HG03469 (cell line): ENCODE data around the gene ST6GALNAC1.
"Not testable (repeated sequence)": the region's sequence is repeated elsewhere in the genome, so short reads cannot be mapped to it uniquely, and the experiment has no call there.

ENCODE experiments used
- ATAC-seq: cut with Tn5 transposase; IDR thresholded peaks from one replicate; pipeline ENCODE4 v1.9.1; 2021; ENCODE audit warnings: mild to moderate bottlenecking, moderate library complexity, moderate number of reproducible peaks; ENCODE audit not compliant: unreplicated experiment

The ST6GALNAC1 gene

DNA sequence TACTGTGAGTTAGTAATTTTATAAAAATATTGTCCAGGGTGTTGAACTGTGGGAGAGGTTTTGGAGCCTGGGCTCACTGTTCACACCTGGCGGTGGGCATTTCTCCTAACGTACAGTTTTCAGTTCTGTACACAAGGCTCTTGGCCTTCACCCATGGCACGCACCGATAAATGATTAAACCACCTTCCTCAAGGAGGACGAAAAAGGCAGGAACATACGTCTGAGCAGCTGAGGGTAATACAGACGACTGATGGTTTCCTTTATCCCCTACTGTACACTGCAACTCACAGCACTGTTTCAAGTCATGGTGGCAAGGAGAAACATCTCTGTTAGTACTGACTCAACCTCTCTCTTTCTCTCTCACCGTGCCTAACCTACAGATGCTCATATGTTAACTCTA lies 1.4 kb upstream of the ST6GALNAC1 start:
- ATAC-seq: no peak

DNA sequence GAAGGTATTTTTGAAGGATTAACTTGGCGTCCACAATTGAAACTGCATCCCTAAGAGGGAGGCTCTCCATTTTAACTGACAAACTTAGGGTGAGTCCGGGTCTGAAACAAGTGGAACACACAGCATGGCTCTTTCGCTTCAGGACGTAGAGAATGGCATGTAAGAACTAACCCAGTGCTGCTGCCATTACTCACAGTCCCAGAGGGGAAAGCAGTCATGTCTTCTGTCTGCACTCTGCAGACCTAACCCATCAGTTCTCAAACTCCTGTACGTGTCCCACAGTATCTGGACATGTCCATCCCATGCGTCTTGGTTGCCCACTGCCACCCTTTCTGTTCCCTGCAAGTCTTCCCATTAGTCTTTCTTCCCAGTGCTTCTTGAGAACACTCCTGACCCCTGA lies 563 bp downstream of the ST6GALNAC1 start:
- no peak for ATAC-seq

DNA sequence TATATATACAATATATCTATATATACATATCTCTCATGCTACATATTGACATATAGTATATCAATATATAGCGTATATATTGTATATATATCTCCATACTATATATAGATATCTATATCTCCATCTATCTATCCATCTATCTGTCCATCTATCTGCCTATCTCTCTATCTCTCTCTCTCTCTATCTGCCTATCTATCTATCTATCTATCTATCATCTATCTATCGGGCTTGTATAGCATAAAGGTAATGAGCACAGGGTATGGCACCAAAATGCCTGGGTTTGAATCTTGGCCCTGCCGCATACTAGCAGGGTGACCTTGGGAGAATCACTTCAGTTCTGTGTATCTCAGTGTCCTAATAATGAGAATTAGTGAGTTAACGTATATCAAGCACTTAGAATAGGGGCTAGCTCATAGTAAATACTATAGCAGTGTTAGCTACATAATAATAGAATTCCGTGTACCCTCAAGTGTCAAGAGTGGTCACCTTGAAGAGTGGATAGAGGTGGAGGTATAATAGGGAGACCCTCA lies 1.5 kb downstream of the ST6GALNAC1 start:
- ATAC-seq: no peak

DNA sequence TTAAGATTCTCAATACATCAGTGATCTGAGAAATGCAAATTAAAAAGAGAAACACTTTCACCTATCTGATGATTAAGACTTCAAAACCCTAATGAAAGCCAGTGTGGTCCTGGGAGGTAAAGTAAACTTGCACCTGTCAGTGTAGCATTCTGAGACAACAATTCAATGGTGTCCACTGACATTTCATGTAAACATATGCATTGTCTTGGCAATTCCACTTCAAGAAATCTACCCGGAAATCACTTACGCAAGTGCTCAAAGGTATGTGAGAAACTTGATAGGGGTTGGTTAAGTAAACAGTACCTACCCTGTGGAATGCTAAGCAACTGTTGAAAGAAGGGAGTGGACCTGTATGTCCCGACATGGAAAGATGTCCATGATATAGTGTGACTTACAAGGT lies 2.1 kb downstream of the ST6GALNAC1 start:
- no peak for ATAC-seq

DNA sequence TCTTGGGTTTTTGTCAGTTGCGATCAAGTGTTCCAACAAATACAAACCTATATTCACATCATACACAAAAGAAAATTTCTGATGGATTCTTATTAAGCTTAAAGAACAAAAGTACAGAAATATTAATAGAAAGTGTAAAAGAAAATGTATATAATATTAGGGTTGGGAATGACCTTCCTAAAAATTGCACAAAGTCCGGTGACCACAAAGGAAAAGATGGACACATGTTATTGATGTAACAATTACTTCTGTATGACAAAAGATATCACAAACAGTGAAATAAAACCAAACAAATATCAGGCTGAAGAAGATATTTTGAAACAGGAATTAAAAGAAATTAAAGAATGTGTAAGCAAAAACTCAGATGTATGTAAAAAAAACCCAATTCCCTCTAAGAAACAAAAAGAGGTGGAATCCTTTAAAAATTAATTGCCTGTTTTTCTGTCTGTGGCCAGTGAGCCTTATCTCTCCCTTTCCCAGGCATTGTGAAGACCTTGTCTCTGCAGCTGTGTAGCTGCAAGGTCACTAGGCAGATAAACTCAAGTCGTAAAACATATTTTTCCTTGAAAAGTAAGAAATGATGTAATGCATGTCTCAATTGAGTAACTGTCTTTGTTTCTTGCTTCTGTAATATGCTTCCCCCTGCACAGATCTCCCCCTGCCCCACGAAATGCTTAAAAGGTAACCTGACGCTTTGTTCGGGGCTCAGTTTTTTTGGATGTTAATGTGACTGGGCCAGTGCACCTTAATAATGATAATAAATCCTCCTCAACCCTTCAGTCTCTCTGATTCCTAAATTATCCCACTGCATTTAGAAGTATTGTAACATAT lies 2.8 kb downstream of the ST6GALNAC1 start:
- ATAC-seq: no peak

DNA sequence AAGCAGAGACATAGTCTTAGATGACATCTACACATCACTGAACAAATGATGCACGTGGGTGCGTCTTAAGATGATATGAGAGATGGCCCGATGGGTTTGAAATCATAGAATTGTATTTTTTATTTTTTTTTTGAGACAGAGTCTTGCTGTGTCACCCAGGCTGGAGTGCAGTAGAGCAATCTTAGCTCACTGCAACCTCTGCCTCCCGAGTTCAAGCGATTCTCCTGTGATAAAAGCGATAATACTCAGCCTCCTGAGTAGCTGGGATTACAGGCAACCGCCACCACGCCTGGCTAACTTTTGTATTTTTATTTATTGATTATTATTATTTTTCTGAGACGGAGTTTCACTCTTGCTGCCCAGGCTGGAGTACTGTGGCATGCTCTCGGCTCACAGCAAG lies 5.3 kb downstream of the ST6GALNAC1 start:
- no peak for ATAC-seq

DNA sequence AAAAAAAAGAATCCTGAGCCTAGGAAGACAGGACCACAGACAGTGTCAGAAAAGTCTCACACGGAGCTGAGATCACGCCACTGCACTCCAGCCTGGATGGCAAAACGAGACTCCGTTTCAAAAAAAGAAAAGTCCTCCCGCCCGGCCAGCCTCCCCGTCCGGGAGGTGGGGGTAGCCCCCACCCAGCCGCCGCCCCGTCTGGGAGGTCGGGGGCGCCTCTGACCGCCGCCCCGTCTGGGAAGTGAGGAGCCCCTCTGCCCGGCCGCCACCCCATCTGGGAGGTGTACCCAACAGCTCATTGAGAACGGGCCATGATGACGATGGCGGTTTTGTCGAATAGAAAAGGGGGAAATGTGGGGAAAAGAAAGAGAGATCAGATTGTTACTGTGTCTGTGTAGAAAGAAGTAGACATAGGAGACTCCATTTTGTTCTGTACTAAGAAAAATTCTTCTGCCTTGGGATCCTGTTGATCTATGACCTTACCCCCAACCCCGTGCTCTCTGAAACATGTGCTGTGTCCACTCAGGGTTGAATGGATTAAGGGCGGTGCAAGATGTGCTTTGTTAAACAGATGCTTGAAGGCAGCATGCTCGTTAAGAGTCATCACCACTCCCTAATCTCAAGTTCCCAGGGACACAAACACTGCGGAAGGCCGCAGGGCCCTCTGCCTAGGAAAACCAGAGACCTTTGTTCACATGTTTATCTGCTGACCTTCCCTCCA lies 6.9 kb downstream of the ST6GALNAC1 start:
- ATAC-seq: not testable (repeated sequence)

DNA sequence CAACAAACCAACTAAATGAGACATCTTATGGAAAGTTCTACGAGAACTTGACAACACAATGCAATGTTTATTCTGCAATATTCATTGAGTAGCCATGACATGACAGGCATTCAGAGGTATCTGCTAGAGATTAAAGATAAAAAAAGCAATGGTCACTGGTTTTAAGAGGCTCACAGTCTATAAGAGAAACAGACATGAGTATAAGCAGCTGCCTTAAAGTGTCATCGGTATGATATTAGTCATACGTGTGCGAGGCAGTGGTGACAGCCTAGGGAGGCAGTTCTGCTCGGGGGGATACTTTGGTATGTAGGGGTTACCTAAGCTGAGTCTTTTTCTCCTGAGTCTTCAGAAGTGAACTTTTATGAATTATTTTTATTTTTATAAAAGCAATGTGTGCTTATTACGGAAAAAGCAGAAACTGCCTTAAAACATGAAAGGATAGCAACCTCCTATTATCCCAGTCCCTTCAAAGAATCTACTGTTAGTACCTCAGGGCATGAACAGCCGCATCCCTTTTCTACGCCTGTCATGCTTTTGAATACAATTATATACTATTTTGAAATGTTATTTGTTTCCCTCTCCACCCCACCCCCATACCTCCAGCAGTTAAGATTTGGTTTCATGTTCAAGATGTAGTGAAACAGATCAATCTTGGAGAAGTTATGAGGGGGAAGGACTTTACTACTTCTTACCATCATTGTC lies 7.7 kb downstream of the ST6GALNAC1 start:
- ATAC-seq: no peak

DNA sequence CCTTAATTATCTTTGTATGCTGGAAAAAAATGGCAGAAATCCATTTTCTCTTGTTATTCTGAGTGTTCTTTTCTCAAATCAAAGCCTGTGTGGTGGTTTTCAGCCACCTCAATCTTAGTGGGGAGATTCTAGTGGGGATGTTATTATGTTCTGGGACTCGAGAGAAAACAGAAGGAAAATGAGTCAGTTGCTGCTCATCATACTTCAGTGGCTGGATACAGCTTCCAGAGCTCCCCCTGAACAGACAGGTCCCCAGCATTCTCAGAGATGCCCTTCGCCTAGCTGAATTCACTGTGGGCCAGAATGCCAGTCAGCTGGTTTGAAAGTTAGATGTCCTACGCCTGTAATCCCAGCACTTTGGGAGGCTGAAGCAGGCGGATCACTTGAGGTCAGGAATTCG lies 8.5 kb downstream of the ST6GALNAC1 start:
- ATAC-seq: no peak

DNA sequence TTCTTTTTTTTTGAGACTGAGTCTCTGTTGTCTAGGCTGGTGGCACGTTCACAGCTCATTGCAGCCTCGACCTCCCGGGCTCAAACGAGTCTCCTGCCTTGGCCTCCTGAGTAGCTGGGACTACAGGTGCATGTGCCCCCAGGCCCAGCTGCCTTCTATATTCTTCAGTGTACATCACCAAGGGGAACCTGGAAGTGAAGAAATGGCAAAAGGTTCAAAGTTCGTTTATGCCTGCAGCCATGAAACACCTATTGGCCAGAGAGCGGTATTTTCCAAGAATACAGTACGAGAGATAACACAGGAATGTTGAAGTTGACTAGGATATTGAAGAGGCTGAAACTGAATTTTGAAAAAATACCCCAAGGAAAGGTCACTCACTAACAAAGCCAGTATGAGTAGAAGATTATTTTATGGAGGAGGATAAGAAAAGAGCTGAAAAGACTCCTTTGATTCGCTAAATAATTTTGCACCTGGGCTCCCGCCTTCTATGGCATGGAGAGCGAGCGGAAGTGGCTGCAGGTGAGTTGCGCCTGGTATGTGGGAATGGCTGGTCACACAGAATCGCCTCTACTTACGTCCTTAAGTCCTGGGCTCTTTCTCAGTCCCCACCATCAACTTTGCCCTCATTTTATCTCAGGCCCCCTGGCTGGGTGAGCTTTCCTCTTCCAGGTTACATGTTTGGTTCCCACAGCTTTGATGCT lies 9.8 kb downstream of the ST6GALNAC1 start:
- no peak for ATAC-seq

DNA sequence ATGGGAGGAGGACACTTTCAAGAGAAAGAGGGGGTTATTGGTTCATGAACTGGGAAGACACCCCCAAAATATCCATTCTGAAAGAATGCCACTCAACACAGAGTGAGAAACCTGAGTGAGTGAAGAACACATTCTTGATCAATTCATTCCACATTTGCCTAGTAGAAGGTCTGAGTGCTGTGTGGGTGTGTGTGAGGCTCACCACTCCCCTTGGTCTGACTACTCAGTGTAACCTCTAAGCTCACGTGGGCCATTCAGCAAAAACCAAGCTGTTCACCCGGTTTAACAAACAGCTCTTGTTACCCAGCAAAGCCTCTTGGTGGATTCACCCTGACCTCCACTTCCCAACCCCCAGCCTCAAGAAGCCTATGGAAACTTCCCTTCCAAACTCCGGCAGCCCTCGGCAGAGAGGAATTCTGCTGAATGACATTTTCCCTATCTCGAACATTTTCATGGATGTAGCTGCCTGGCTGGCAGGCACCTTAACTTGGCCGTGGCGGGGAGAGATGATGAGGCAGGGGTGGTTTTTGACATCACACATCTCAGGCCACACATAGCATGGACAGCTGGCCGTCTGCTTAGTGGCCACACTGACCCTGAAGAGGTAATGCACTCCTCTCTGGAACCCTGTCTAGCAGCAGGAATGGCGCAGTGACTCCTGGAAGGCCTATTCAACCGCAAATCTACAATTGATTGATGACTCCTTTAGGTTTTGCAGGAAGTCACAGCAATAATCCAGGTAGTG lies 11.6 kb downstream of the ST6GALNAC1 start:
- no peak for ATAC-seq

DNA sequence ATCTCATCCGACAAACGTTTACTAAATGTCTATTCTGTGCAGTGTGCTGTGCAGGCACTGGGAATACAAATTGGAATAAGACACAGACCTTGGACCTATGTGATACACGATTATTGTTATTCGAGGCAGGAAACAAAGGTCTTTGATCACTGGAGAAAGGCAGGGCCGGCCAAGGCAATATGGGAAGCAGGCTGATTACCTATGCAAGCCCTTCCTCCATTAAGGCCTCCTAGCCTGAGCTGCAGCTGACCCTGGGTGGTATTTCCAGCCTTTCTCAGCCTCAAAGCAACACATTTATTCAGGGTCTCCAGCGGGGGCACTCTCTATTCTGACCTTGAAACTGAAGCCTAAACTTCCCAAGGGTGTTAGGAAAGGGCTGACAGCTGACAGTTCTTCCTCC lies 13.4 kb downstream of the ST6GALNAC1 start:
- ATAC-seq: no peak

DNA sequence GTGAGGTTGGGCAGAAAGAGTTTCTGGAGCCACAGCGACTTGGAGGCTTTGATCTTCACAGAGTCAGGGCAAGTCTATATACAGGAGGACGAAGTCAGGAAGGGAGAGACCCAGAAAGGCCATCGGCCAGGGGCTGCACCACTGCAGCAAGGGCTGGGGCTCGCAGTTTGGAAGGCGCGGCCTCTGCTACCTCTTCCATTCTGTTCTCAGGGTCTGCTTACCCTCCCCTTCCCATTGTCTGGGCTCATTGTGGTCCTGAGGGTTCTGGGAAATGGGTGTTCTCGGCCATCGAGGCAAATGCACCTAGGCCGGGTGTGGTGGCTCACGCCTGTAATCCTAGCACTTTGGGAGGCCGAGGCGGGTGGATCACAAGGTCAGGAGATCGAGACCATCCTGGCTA lies 16.0 kb downstream of the ST6GALNAC1 start:
- no peak for ATAC-seq

DNA sequence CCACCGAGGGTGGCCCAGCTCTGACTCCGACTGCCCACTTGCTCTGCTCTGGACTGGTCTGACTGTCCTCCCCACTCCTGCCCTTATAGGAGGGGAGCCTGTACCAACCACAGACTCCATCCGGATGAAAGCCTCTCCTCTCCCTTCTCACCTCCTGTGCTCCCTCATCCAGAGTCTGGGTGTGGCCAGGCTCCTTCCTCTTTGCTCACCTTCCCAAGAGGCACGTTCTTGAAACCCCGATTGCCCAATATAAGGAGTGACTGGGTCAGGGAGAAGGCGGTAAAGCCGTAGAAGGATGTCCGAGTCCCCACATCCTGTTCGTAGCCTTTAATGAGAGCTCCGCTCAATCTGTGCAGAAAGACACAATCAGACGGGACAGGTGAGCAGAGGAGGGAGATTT lies 17.1 kb downstream of the ST6GALNAC1 start:
- ATAC-seq: no peak

DNA sequence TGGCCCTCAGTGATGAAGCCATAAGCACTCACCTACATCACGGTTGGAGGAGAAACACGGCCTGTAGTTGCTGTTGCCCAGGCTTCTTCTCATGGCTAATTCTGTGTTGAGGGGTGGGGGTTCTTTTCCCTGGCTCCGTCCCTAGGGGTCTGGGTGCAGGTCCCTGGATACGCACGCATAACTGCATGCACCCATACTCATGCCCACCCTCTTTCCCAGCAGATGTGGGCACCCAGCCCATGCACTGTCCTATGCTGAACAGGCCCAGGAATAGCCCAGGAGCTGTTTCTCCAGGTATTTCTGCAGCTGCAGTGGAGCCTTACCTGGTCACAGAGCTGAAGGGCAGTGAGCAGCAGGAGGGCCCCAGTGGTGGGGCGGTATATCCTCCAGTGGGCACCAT lies 18.1 kb downstream of the ST6GALNAC1 start:
- no peak for ATAC-seq

DNA sequence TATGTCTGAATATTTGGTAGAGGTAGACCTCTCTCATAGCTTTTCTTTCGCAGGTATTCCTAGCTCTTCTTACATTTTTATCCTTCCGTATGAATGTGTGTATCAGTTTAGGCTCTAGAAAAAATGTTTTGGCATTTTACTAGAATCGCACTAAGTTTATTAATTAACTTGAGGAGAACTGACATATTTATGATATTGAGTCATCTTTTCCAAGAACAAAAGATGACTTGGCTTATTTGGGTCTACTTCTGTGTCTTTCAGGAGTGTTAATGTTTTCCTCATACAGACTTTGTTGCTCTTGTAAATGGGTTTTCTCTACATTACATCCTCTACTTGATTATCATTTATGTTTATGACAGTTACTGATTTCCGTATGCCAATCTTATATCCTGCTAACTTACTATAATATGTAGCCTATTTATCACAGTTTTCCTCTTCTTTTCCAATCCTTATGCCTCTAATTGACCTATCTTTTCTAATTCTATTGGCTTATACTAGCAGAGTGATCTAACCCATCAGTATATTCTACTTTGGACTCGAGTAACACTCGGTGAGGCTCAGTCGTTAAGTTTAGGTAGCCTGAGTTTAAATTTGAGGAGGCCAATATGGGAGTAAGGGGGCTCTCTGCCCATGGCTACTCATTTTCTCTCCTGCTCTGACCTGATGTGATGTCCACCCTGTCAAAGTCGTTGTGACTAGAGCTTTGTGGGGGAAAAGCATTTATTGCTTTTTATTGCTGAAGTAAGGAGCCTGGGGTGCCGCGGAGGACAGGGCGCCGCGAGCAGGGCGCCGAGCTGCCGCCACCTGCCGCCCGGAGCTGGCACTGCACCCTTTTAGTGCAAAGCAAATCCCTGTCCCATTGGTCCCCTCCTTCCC lies 20.0 kb downstream of the ST6GALNAC1 start:
- no peak for ATAC-seq

DNA sequence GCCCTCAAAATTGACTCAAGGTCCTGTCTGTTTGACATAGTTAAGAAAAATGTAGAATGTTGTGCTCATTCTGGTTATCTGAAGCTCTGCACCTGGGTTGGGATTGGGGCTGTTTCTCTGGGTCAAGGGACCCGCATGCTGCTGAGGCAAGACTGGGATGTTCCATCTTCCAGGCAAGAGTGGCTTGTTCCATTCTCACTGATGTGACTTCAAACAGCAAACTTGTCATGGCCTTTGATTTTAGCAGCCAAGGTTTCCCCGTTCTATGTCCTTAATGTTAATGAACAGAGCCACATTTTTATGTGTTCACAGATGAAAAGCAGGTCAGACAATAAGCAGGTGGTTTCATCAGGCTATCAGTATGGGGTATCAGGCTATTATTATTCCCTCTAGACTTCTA lies 25.7 kb downstream of the ST6GALNAC1 start:
- no peak for ATAC-seq

DNA sequence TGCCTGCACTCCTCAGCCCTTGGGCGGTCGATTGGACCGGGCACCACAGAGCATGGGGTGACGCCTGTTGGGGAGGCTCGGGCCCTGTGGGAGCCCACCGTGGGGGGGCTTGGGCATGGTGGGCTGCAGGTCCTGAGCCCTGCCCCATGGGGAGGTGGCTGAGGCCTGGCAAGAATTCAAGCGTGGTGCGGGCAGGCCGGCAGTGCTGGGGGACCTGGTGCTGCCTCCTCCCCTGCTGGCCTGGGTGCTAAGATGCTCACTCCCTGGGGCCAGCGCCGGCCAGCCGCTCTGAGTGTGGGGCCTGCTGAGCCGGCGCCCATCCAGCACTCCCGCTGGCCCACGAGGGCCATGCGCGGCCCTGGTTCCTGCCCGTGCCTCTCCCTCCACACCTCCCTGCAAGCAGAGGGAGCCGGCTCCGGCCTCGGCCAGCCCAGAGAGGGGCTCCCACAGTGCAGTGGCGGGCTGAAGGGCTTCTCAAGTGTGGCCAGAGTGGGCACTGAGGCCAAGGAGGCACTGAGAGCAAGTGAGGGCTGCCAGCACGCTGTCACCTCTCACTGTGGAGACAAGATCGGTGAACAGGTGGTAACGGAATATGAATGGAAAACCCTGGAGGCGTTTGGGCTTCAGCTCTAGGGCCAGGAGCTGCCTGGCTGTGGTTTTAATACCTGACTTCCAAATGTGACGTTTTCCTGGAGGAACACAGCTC lies 28.5 kb downstream of the ST6GALNAC1 start:
- no peak for ATAC-seq
